ENCODE results near the gene OPHN1.

The OPHN1 gene

GRCh38 chrX:68238568-68238967 lies 194.7 kb downstream of the OPHN1 start:
- DNase-seq: no peak

- no peak for DNase-seq
Observed at GRCh38 chrX:68234171-68234910, 199.0 kb downstream of the OPHN1 start.

GRCh38 chrX:68232206-68232605 lies 201.1 kb downstream of the OPHN1 start:
- no peak for DNase-seq

- DNase-seq: no peak
Observed at GRCh38 chrX:68209008-68209407, 224.3 kb downstream of the OPHN1 start.

- no peak for DNase-seq
Observed at GRCh38 chrX:68204521-68205038, 228.7 kb downstream of the OPHN1 start.

GRCh38 chrX:68203646-68204045 lies 229.6 kb downstream of the OPHN1 start:
- no peak for DNase-seq

GRCh38 chrX:68203211-68203610 lies 230.1 kb downstream of the OPHN1 start:
- no peak for DNase-seq

- DNase-seq: no peak
Observed at GRCh38 chrX:68199062-68199848, 234.0 kb downstream of the OPHN1 start.

- no peak for DNase-seq
Observed at GRCh38 chrX:68196939-68197791, 236.1 kb downstream of the OPHN1 start.

GRCh38 chrX:68195561-68195960 lies 237.7 kb downstream of the OPHN1 start:
- no peak for DNase-seq

GRCh38 chrX:68193786-68194185 lies 239.5 kb downstream of the OPHN1 start:
- no peak for DNase-seq

- no peak for DNase-seq
Observed at GRCh38 chrX:68193234-68193633, 240.1 kb downstream of the OPHN1 start.

- DNase-seq: no peak
Observed at GRCh38 chrX:68190799-68191198, 242.5 kb downstream of the OPHN1 start.

- peak; percentile 16 for DNase-seq
Observed at GRCh38 chrX:68186552-68187262, 246.6 kb downstream of the OPHN1 start.

- DNase-seq: no peak
Observed at GRCh38 chrX:68185161-68185560, 248.1 kb downstream of the OPHN1 start.

- no peak for DNase-seq
Observed at GRCh38 chrX:68183612-68184214, 249.6 kb downstream of the OPHN1 start.

- peak; percentile 2 for DNase-seq
Observed at GRCh38 chrX:68180579-68180978, 252.7 kb downstream of the OPHN1 start.

- DNase-seq: no peak
Observed at GRCh38 chrX:68179355-68179754, 253.9 kb downstream of the OPHN1 start.

- DNase-seq: no peak
Observed at GRCh38 chrX:68177542-68177941, 255.8 kb downstream of the OPHN1 start.

- DNase-seq: no peak
Observed at GRCh38 chrX:68175562-68175961, 257.7 kb downstream of the OPHN1 start.

GRCh38 chrX:68163441-68163840 lies 269.9 kb downstream of the OPHN1 start:
- no peak for DNase-seq

- DNase-seq: peak; percentile 0
Observed at GRCh38 chrX:68147848-68148247, 285.4 kb downstream of the OPHN1 start.

Measured in GF-D8 (cell line).